ENCODE results near the gene CEND1.

DNA sequence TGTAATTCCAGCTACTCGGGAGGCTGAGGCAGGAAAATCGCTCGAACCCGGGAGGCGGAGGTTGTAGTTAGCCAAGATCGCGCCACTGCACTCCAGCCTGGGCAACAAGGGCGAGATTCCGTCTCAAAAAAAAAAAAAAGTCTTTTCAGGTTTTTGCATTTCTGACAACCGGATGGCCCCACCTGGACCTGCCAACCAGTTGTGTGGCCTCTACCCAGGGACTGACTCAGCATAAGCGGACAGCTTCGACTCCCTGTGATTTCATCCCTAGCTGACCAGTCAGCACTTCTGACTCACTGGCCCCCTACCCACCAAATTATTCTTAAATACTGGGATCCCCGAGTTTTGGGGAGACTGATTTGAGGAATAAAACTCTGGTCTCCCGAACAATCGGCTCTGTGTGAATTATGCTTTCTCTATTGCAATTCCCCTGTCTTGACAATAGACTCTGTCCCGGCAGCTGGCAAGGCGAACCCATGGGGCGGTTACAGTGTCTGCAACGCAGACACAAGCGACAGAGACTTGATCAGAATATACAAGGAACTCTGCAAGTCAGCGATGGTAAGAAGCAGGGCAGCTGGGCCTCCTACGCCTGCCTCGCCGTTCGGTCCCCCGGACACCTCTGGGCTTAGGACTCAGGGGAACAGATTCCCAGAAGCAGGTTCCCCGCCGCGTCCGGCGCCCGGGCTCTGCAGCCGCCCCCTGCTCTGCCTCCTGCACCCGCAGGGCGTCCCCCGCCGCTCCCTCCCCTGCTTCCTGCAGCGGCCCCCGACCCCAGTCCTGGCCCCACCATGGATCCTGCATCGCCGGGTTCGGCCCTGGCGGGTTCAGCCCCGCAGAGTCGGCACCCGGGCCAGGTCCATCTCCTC lies 43.4 kb downstream of the CEND1 start:
- TF ChIP-seq, protein P1, sequence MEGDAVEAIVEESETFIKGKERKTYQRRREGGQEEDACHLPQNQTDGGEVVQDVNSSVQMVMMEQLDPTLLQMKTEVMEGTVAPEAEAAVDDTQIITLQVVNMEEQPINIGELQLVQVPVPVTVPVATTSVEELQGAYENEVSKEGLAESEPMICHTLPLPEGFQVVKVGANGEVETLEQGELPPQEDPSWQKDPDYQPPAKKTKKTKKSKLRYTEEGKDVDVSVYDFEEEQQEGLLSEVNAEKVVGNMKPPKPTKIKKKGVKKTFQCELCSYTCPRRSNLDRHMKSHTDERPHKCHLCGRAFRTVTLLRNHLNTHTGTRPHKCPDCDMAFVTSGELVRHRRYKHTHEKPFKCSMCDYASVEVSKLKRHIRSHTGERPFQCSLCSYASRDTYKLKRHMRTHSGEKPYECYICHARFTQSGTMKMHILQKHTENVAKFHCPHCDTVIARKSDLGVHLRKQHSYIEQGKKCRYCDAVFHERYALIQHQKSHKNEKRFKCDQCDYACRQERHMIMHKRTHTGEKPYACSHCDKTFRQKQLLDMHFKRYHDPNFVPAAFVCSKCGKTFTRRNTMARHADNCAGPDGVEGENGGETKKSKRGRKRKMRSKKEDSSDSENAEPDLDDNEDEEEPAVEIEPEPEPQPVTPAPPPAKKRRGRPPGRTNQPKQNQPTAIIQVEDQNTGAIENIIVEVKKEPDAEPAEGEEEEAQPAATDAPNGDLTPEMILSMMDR (conservative IDR thresholded peaks at IDR 0.05): no peak
- TF ChIP-seq EZH2 (IDR thresholded peaks at IDR 0.05; ENCODE audit: low read depth): no peak

Measured in PC-9 (cell line).